RWPE1 (cell line): Measurements from ENCODE around the gene DHX8.
"Not testable (repeated sequence)": the region's sequence is repeated elsewhere in the genome, so short reads cannot be mapped to it uniquely, and the experiment has no call there.

Experiments
- CTCF ChIA-PET: fragments of 350-600 bp; sonication (Branson Sonifier 250); formaldehyde crosslinking; extraction: SDS; loops from one replicate; lab custom pipeline; 2021; lab: Yijun Ruan, JAX
- POLR2A ChIA-PET: fragments of 400-600 bp; formaldehyde crosslinking; extraction: SDS; loops from one replicate; lab custom pipeline; 2020; ENCODE audit warnings: antibody characterized with exemption; ENCODE audit not compliant: low non-redundant PET; lab: Yijun Ruan, JAX
- DNase-seq: peaks from one replicate; pipeline ENCODE4 v3.0.0; 2012; ENCODE audit warnings: low spot score
- H3K27ac ChIP-seq: fragments of 450-650 bp; 2 replicates; pipeline ENCODE4 v1.5.1; 2017
- TF ChIP-seq, protein P1 (sequence below): fragments of 450-650 bp; conservative IDR thresholded peaks from 2 replicates; pipeline ENCODE4 v1.5.1; 2017; ENCODE audit warnings: low read depth, mild to moderate bottlenecking

The DHX8 gene

GRCh38 chr17:43477832-43478634, 5.7 kb upstream of the DHX8 start:
- DNase-seq = no peak
- CTCF ChIA-PET = interaction anchor here (0.8 to 1.2 kb wide), 3 partner anchors 19 to 84 kb away, joined by 3 read pairs; no protein-coding TSS in a partner anchor
- H3K27ac ChIP-seq = 0 out of 2 replicates have a peak overlapping the region, but pooled peaks have one; percentile 29
- TF ChIP-seq, protein P1, sequence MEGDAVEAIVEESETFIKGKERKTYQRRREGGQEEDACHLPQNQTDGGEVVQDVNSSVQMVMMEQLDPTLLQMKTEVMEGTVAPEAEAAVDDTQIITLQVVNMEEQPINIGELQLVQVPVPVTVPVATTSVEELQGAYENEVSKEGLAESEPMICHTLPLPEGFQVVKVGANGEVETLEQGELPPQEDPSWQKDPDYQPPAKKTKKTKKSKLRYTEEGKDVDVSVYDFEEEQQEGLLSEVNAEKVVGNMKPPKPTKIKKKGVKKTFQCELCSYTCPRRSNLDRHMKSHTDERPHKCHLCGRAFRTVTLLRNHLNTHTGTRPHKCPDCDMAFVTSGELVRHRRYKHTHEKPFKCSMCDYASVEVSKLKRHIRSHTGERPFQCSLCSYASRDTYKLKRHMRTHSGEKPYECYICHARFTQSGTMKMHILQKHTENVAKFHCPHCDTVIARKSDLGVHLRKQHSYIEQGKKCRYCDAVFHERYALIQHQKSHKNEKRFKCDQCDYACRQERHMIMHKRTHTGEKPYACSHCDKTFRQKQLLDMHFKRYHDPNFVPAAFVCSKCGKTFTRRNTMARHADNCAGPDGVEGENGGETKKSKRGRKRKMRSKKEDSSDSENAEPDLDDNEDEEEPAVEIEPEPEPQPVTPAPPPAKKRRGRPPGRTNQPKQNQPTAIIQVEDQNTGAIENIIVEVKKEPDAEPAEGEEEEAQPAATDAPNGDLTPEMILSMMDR = no peak
- POLR2A ChIA-PET = no interaction called here

GRCh38 chr17:43479948-43480347, 3.8 kb upstream of the DHX8 start:
- POLR2A ChIA-PET = no interaction called here
- H3K27ac ChIP-seq = no peak overlapping the region
- TF ChIP-seq, protein P1 = no peak
- DNase-seq = no peak
- CTCF ChIA-PET = no interaction called here

GRCh38 chr17:43482103-43483012, 1.4 kb upstream of the DHX8 start:
- peak overlapping the region; percentile 86 for H3K27ac ChIP-seq
- DNase-seq = no peak
- ChIA-PET POLR2A (interaction anchor here (0.6 to 0.9 kb wide), 3 partner anchors 14 to 94 kb away, joined by 3 to 4 read pairs (median 3); no protein-coding TSS in a partner anchor), CTCF (interaction anchor here (0.5 to 3.9 kb wide), 10 partner anchors 13 to 1196 kb away, joined by 3 to 86 read pairs (median 4); partner anchors contain the start of gene ARL4D)
- TF ChIP-seq, protein P1 = no peak

GRCh38 chr17:43490621-43491020, 6.8 kb downstream of the DHX8 start:
- H3K27ac ChIP-seq = no peak overlapping the region
- no peak for DNase-seq
- TF ChIP-seq, protein P1 = no peak
- CTCF ChIA-PET = interaction anchor here (1.1 kb wide), 1 partner anchor 96 kb away, joined by 3 read pairs; no protein-coding TSS in a partner anchor
- POLR2A ChIA-PET = no interaction called here

DNA sequence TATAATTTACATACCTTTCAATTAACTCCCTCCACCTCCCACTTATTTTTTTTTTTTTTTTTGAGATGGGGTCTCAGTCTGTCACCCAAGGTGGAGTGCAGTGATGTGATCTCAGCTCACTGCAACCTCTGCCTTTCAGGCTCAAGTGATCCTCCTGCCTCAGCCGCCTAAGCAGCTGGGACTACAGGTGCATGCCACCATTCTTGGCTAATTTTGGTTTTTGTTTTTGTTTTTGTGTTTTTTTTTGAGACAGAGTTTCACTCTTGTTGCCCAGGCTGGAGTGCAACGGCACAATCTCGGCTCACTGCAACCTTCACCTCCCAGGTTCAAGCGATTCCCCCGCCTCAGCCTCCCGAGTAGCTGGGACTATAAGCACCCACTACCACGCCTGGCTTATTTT, 25.7 kb downstream of the DHX8 start:
- POLR2A ChIA-PET, H3K27ac ChIP-seq, DNase-seq: not testable (repeated sequence)
- CTCF ChIA-PET = interaction anchor here (0.6 kb wide), 1 partner anchor 222 kb away, joined by 3 read pairs; no protein-coding TSS in a partner anchor

GRCh38 chr17:43511199-43511598, 27.4 kb downstream of the DHX8 start:
- CTCF ChIA-PET, DNase-seq, POLR2A ChIA-PET, H3K27ac ChIP-seq: not testable (repeated sequence)

GRCh38 chr17:43515656-43516055, 31.9 kb downstream of the DHX8 start:
- H3K27ac ChIP-seq = no peak overlapping the region
- ChIA-PET POLR2A (no interaction called here), CTCF (no interaction called here)
- DNase-seq = no peak
- TF ChIP-seq, protein P1 = no peak
